Neuronal stem cell (in vitro differentiated cells): Measurements from ENCODE around the gene DNM1. TPM values are rescaled to one million over a fixed set of nuclear protein-coding genes. Genes with fewer than 3 reads are reported as not detected.

Experiments
- DNase-seq: peaks from one replicate; pipeline ENCODE4 v3.0.0-alpha.2; 2013; ENCODE audit warnings: low spot score
- H2AFZ ChIP-seq: one replicate; pipeline ENCODE4 v1.6.1; 2013; ENCODE audit warnings: mild to moderate bottlenecking, low read length, inconsistent platforms
- H2AK5ac ChIP-seq: 2 replicates; pipeline ENCODE4 v1.6.1; 2013; ENCODE audit warnings: low read depth, mild to moderate bottlenecking, inconsistent platforms, low read length, moderate library complexity, mixed read lengths
- H2BK120ac ChIP-seq: 2 replicates; pipeline ENCODE4 v1.6.1; 2013; ENCODE audit warnings: low read depth, mild to moderate bottlenecking, inconsistent platforms, low read length, moderate library complexity, mixed read lengths
- H2BK12ac ChIP-seq: one replicate; pipeline ENCODE4 v1.6.1; 2013; ENCODE audit warnings: low read length, inconsistent platforms
- H2BK15ac ChIP-seq: 2 replicates; pipeline ENCODE4 v1.6.1; 2013; ENCODE audit warnings: mild to moderate bottlenecking, low read length, inconsistent platforms, mixed read lengths
- H2BK5ac ChIP-seq: one replicate; pipeline ENCODE4 v1.6.1; 2013; ENCODE audit warnings: inconsistent platforms, mild to moderate bottlenecking, low read length, moderate library complexity
- H3K14ac ChIP-seq: one replicate; pipeline ENCODE4 v1.6.1; 2013; ENCODE audit warnings: low read length, inconsistent platforms
- H3K18ac ChIP-seq: 2 replicates; pipeline ENCODE4 v1.6.1; 2013; ENCODE audit warnings: low read length, inconsistent platforms
- H3K23ac ChIP-seq: 2 replicates; pipeline ENCODE4 v1.6.1; 2013; ENCODE audit warnings: low read depth, mild to moderate bottlenecking, mixed read lengths, low read length, inconsistent platforms; ENCODE audit not compliant: poor library complexity
- H3K27ac ChIP-seq: replicated peaks from 3 replicates; pipeline ENCODE4 v1.5.1; 2013; ENCODE audit warnings: low read length, inconsistent platforms
- H3K27me3 ChIP-seq, 3 experiments: 2 replicates each; pipeline ENCODE4 v1.6.1; 2013; ENCODE audit warnings: low read length in 3 of 3, mild to moderate bottlenecking in 2 of 3, inconsistent platforms in 1 of 3, low read depth in 1 of 3, mixed read lengths in 1 of 3, moderate library complexity in 1 of 3; ENCODE audit not compliant: control insufficient read depth in 3 of 3, insufficient read depth in 3 of 3
- H3K36me3 ChIP-seq, 2 donors: replicated peaks in 1 of 2; 2 replicates each; pipeline ENCODE4 v1.6.1; 2013; ENCODE audit warnings: low read length in 2 of 2; ENCODE audit not compliant: control insufficient read depth in 2 of 2, insufficient read depth in 2 of 2
- H3K4ac ChIP-seq: 2 replicates; pipeline ENCODE4 v1.6.1; 2013; ENCODE audit warnings: inconsistent platforms, mild to moderate bottlenecking, low read length, moderate library complexity
- H3K4me1 ChIP-seq, 2 donors: 1 replicate in 1 of 2; 2 replicates in 1 of 2; pipeline ENCODE4 v1.6.1; 2013; ENCODE audit warnings: low read length in 2 of 2, low read depth in 1 of 2; ENCODE audit not compliant: control insufficient read depth in 2 of 2, insufficient read depth in 1 of 2
- H3K4me2 ChIP-seq: one replicate; pipeline ENCODE4 v1.6.1; 2013; ENCODE audit warnings: mild to moderate bottlenecking, low read length, inconsistent platforms; ENCODE audit not compliant: insufficient read depth, poor library complexity, severe bottlenecking
- H3K4me3 ChIP-seq, 2 donors: 2 replicates each; pipeline ENCODE4 v1.5.1; 2013; ENCODE audit warnings: low read length in 2 of 2, mild to moderate bottlenecking in 2 of 2, inconsistent platforms in 1 of 2, moderate library complexity in 1 of 2
- H3K79me1 ChIP-seq: one replicate; pipeline ENCODE4 v1.6.1; 2013; ENCODE audit warnings: low read depth, mild to moderate bottlenecking, inconsistent platforms, low read length, moderate library complexity
- H3K9ac ChIP-seq: one replicate; pipeline ENCODE4 v1.6.1; 2013; ENCODE audit warnings: mild to moderate bottlenecking, low read depth, low read length, inconsistent platforms; ENCODE audit not compliant: poor library complexity
- H3K9me3 ChIP-seq, 2 donors: replicated peaks in 1 of 2; 2 replicates each; pipeline versions ENCODE3 to v1.6.1; 2013; ENCODE audit warnings: low read length in 2 of 2, mild to moderate bottlenecking in 2 of 2, inconsistent platforms in 1 of 2, low read depth in 1 of 2, mixed read lengths in 1 of 2, moderate library complexity in 1 of 2; ENCODE audit not compliant: control insufficient read depth in 2 of 2, insufficient read depth in 1 of 2
- H4K8ac ChIP-seq: one replicate; pipeline ENCODE4 v1.6.1; 2013; ENCODE audit warnings: low read depth, mild to moderate bottlenecking, inconsistent platforms, low read length, moderate library complexity
- H4K91ac ChIP-seq: one replicate; pipeline ENCODE4 v1.6.1; 2013; ENCODE audit warnings: low read length, low read depth, mild to moderate bottlenecking, inconsistent platforms; ENCODE audit not compliant: poor library complexity
- WGBS, 2 donors: extraction: QIAGEN DNeasy Blood & Tissue Kit; methylation state at CpG; one replicate each; pipeline ENCODE4 v1.1.7; 2013; ENCODE audit warnings: missing lambda C conversion rate in 2 of 2, mixed read lengths in 1 of 2; ENCODE audit not compliant: insufficient read length in 2 of 2, insufficient replicate concordance in 1 of 2; ENCODE audit errors: extremely low coverage in 2 of 2; 5-methylcytosine and 5-hydroxymethylcytosine counted together
- small RNA-seq: library from polyadenylated mRNA; stranded (forward); fragments of <200 nt; extraction: miRNeasy Mini kit (QIAGEN cat#:217004); gene quantifications from one replicate; pipeline ENCODE3, GENCODE V24; 2013; ENCODE audit not compliant: insufficient read depth

DNM1 gene

GRCh38 chr9:128304136-128304970 lies 101.2 kb downstream of the DNM1 start:
- Histone ChIP-seq H3K9me3 (no peaks in the 10 kb centered on the region), H3K4me1 (no peaks in the 10 kb centered on the region), H3K18ac (no peak overlapping the region), H2BK120ac (no peak overlapping the region), H3K23ac (no peak overlapping the region), H3K27me3 (no peaks in the 10 kb centered on the region), H3K4me3 (no peak overlapping the region), H3K14ac (no peak overlapping the region), H3K79me1 (no peaks in the 10 kb centered on the region), H3K9ac (no peak overlapping the region), H2BK12ac (no peak overlapping the region), H3K4me2 (no peak overlapping the region), H2AFZ (no peak overlapping the region), H2BK15ac (no peak overlapping the region), H2BK5ac (no peak overlapping the region), H3K4ac (no peak overlapping the region), H4K91ac (no peak overlapping the region), H3K27ac (no peak overlapping the region), H2AK5ac (no peak overlapping the region), H3K36me3 (peaks cover 5 to 15% of the 10 kb centered on the region in 2 donors), H4K8ac (no peak overlapping the region)
- no peak for DNase-seq
- WGBS, 2 donors = no CpG with 5 or more reads among the region's 9 CpGs

Small RNA genes lying within 50 kb of the gene (small RNA-seq; reads per million reads assigned to genes)
- gene MIR199B = 54.4 reads per million, percentile 93 among the genes with 10 or more reads in this experiment
- gene MIR3154 = not detected
